Liver (tissue), 9 donors: ENCODE data around the gene CYP4A22. TPM values are rescaled to one million over a fixed set of nuclear protein-coding genes. Genes with fewer than 3 reads are reported as not detected.
A peak's percentile ranks its signal among the peaks of the same experiment; 100 is the strongest.
"Not testable (repeated sequence)": the region's sequence is repeated elsewhere in the genome, so short reads cannot be mapped to it uniquely, and the experiment has no call there.

Experiments used
- DNase-seq: peaks from one replicate; pipeline ENCODE4 v3.0.0-alpha.2; 2017; ENCODE audit warnings: low spot score
- H3K27ac ChIP-seq, 2 donors: one replicate each; pipeline ENCODE4 v1.7.0; 2013; ENCODE audit warnings: inconsistent platforms in 2 of 2, low read length in 2 of 2, control low read depth in 1 of 2, low read depth in 1 of 2, mild to moderate bottlenecking in 1 of 2
- H3K27me3 ChIP-seq, 4 donors: one replicate each; pipeline versions ENCODE4 v1.6.1 to v1.7.0; 2013; ENCODE audit warnings: low read length in 3 of 4, inconsistent platforms in 1 of 4, mild to moderate bottlenecking in 1 of 4, moderate library complexity in 1 of 4; ENCODE audit not compliant: control insufficient read depth in 4 of 4, insufficient read depth in 4 of 4
- H3K36me3 ChIP-seq, 4 donors: one replicate each; pipeline versions ENCODE4 v1.6.1 to v1.7.0; 2013; ENCODE audit warnings: low read length in 3 of 4, mild to moderate bottlenecking in 3 of 4, low read depth in 1 of 4, moderate library complexity in 1 of 4; ENCODE audit not compliant: control insufficient read depth in 4 of 4, insufficient read depth in 3 of 4
- H3K4me1 ChIP-seq, 4 donors: one replicate each; pipeline versions ENCODE4 v1.6.1 to v1.7.0; 2013; ENCODE audit warnings: low read length in 3 of 4, mild to moderate bottlenecking in 3 of 4, moderate library complexity in 1 of 4; ENCODE audit not compliant: control insufficient read depth in 4 of 4, insufficient read depth in 4 of 4
- H3K4me3 ChIP-seq, 3 donors: one replicate each; pipeline versions ENCODE4 v1.6.1 to v1.7.0; 2013; ENCODE audit warnings: low read length in 3 of 3, control low read depth in 1 of 3, low read depth in 1 of 3, mild to moderate bottlenecking in 1 of 3
- H3K9ac ChIP-seq, 2 donors: one replicate each; pipeline ENCODE4 v1.7.0; 2013; ENCODE audit warnings: low read length in 2 of 2, mild to moderate bottlenecking in 2 of 2, moderate library complexity in 2 of 2, control low read depth in 1 of 2, low read depth in 1 of 2
- H3K9me3 ChIP-seq, 4 donors: one replicate each; pipeline versions ENCODE4 v1.6.1 to v1.7.0; 2013; ENCODE audit warnings: low read length in 3 of 4; ENCODE audit not compliant: control insufficient read depth in 4 of 4
- CTCF ChIP-seq: fragments of 150-350 bp; IDR thresholded peaks from 2 replicates; pipeline ENCODE4 v1.5.1; 2017; ENCODE audit warnings: improper control_type of control experiment, low read depth, low read length; ENCODE audit not compliant: missing input control
- FOXA2 ChIP-seq: IDR thresholded peaks from 2 replicates; pipeline ENCODE4 v1.6.1; 2016; ENCODE audit warnings: antibody characterized with exemption
- GABPA ChIP-seq, 2 donors: IDR thresholded peaks in 1 of 2; conservative IDR thresholded peaks in 1 of 2; 2 replicates each; pipeline ENCODE4 v1.6.1; 2016; ENCODE audit warnings: antibody characterized with exemption in 2 of 2, mild to moderate bottlenecking in 1 of 2, moderate library complexity in 1 of 2
- HNF4A ChIP-seq, 2 donors: conservative IDR thresholded peaks; 2 replicates each; pipeline ENCODE4 v1.6.1; 2016; ENCODE audit warnings: antibody characterized with exemption in 2 of 2, mild to moderate bottlenecking in 2 of 2
- HNF4G ChIP-seq: IDR thresholded peaks from 2 replicates; pipeline ENCODE4 v1.6.1; 2016; ENCODE audit warnings: antibody characterized with exemption
- MAX ChIP-seq: IDR thresholded peaks from 2 replicates; pipeline ENCODE4 v1.6.1; 2016; ENCODE audit warnings: antibody characterized with exemption
- NR2F2 ChIP-seq: IDR thresholded peaks from 2 replicates; pipeline ENCODE4 v1.6.1; 2016; ENCODE audit warnings: antibody characterized with exemption
- REST ChIP-seq: IDR thresholded peaks from 2 replicates; pipeline ENCODE4 v1.6.1; 2016; ENCODE audit warnings: antibody characterized with exemption, mild to moderate bottlenecking
- RXRA ChIP-seq, 2 donors: IDR thresholded peaks; 2 replicates each; pipeline ENCODE4 v1.6.1; 2017 to 2018; ENCODE audit warnings: antibody characterized with exemption in 2 of 2, mild to moderate bottlenecking in 1 of 2
- SP1 ChIP-seq: IDR thresholded peaks from 2 replicates; pipeline ENCODE4 v1.6.1; 2018; ENCODE audit warnings: antibody characterized with exemption, mild to moderate bottlenecking
- TAF1 ChIP-seq: conservative IDR thresholded peaks from 2 replicates; pipeline ENCODE4 v1.6.1; 2016; ENCODE audit warnings: antibody characterized with exemption, mild to moderate bottlenecking
- YY1 ChIP-seq: IDR thresholded peaks from 2 replicates; pipeline ENCODE4 v1.6.1; 2016; ENCODE audit warnings: antibody characterized with exemption, mild to moderate bottlenecking
- ZBTB33 ChIP-seq: IDR thresholded peaks from 2 replicates; pipeline ENCODE4 v1.6.1; 2016; ENCODE audit warnings: antibody characterized with exemption
- WGBS: extraction: QIAGEN DNeasy Blood & Tissue Kit; methylation state at CpG from one replicate; pipeline ENCODE4 v1.1.7; 2013; 5-methylcytosine and 5-hydroxymethylcytosine counted together
- polyA plus RNA-seq, 2 donors: library from polyadenylated mRNA; stranded (reverse) in 1 of 2; unstranded in 1 of 2; fragments of 200-250 nt in 1 of 2; fragments of >200 nt in 1 of 2; fragmentation: Nextera tagmentation in 1 of 2; extraction: Ambion mirVana in 1 of 2; gene quantifications; one replicate each; pipeline versions ENCODE4 v1.2.1 to v1.2.3, GENCODE V29; 2013 to 2015
- total RNA-seq, 2 donors: library from RNA; depleted of rRNA; stranded (reverse); fragments of >200 nt; gene quantifications; one replicate each; pipeline ENCODE4 v1.2.3, GENCODE V29; 2014
- donor health status: healthy.
- donor health status: healthy.
- donor health status: healthy.
- donor health status: healthy.
- donor health status: healthy.

The CYP4A22 gene
- total and polyA plus RNA-seq, 4 donors: 18.3 to 95.7 (median 65.7) TPM

- no peak overlapping the region for H3K27ac ChIP-seq
- no peaks in the 10 kb centered on the region for H3K36me3 ChIP-seq
- TF ChIP-seq HNF4A (conservative IDR thresholded peaks at IDR 0.05): no peak
- TF ChIP-seq MAX: no peak
- TF ChIP-seq FOXA2: no peak
- no peak for TF ChIP-seq GABPA (IDR thresholded peaks at IDR 0.05 in 1 of 2, conservative IDR thresholded peaks at IDR 0.05 in 1 of 2)
- no peak for TF ChIP-seq NR2F2
- TF ChIP-seq REST: no peak
- H3K9ac ChIP-seq: no peak overlapping the region
- H3K9me3 ChIP-seq: no peaks in the 10 kb centered on the region
- no peaks in the 10 kb centered on the region for H3K27me3 ChIP-seq
- 95% methylated on average over 3 of the region's 3 CpGs for WGBS
- H3K4me3 ChIP-seq: no peak overlapping the region
- peaks cover 0 to 9% (median 5%) of the 10 kb centered on the region in 4 donors for H3K4me1 ChIP-seq
- no peak for DNase-seq
Observed at GRCh38 chr1:47104816-47105215, 32.4 kb upstream of the CYP4A22 start.

- Histone ChIP-seq H3K4me3 (no peak overlapping the region), H3K4me1 (peaks cover 0 to 9% (median 5%) of the 10 kb centered on the region in 4 donors), H3K9ac (no peak overlapping the region), H3K27me3 (no peaks in the 10 kb centered on the region), H3K27ac (no peak overlapping the region), H3K9me3 (no peaks in the 10 kb centered on the region), H3K36me3 (no peaks in the 10 kb centered on the region)
- TF ChIP-seq YY1 (no peak), CTCF (no peak), REST (no peak), ZBTB33 (no peak), HNF4A (conservative IDR thresholded peaks at IDR 0.05) (peak in 1 of 2 donors; percentile 40), MAX (no peak), SP1 (no peak), GABPA (IDR thresholded peaks at IDR 0.05 in 1 of 2, conservative IDR thresholded peaks at IDR 0.05 in 1 of 2) (no peak), HNF4G (no peak), RXRA (IDR thresholded peaks at IDR 0.05) (peak in 1 of 2 donors; percentile 60), FOXA2 (no peak), TAF1 (no peak)
- WGBS: 35% methylated on average over 3 of the region's 3 CpGs
- DNase-seq: no peak
Observed at GRCh38 chr1:47106792-47107191, 30.4 kb upstream of the CYP4A22 start.

GRCh38 chr1:47107851-47108574 is 29.2 kb upstream of the CYP4A22 start:
- not testable (repeated sequence) for H3K27ac ChIP-seq, H3K36me3 ChIP-seq, H3K9ac ChIP-seq, H3K4me3 ChIP-seq, H3K27me3 ChIP-seq, H3K4me1 ChIP-seq, DNase-seq, H3K9me3 ChIP-seq
- WGBS: 81% methylated on average over 10 of the region's 10 CpGs
